ENCODE measurements around the gene MTUS2.

MTUS2 gene

GRCh38 chr13:28889086-28889732, 69.1 kb downstream of the MTUS2 start:
- TF ChIP-seq, protein P1, sequence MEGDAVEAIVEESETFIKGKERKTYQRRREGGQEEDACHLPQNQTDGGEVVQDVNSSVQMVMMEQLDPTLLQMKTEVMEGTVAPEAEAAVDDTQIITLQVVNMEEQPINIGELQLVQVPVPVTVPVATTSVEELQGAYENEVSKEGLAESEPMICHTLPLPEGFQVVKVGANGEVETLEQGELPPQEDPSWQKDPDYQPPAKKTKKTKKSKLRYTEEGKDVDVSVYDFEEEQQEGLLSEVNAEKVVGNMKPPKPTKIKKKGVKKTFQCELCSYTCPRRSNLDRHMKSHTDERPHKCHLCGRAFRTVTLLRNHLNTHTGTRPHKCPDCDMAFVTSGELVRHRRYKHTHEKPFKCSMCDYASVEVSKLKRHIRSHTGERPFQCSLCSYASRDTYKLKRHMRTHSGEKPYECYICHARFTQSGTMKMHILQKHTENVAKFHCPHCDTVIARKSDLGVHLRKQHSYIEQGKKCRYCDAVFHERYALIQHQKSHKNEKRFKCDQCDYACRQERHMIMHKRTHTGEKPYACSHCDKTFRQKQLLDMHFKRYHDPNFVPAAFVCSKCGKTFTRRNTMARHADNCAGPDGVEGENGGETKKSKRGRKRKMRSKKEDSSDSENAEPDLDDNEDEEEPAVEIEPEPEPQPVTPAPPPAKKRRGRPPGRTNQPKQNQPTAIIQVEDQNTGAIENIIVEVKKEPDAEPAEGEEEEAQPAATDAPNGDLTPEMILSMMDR (IDR thresholded peaks at IDR 0.05; ENCODE audit: borderline replicate concordance, insufficient read depth, low read depth, low read length): no peak
- H3K4me3 ChIP-seq (ENCODE audit: low read depth, low read length): no peak overlapping the region

DNA sequence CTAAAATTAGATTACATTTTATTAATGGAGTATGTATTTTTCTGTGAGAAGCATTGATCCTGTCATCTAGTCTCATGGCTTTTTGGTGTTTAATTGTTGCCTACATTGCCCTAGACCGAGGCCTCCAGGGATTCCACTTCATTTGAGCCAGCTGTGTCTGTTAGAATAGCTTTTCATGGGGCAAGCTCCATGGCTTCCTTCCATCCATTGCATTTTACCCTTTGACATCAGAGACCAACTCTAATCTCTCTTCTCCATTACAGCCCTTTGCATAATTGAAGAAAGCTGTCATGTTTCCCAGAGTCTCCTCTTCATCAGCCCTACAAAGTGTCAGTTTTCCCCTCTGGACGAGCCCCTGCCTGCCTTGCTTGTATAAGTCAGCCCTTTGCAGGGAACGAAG, 70.6 kb downstream of the MTUS2 start:
- no peak overlapping the region for H3K4me3 ChIP-seq (ENCODE audit: low read depth, low read length)
- TF ChIP-seq, protein P1 (IDR thresholded peaks at IDR 0.05; ENCODE audit: borderline replicate concordance, insufficient read depth, low read depth, low read length): no peak

GRCh38 chr13:28918030-28918429, 97.9 kb downstream of the MTUS2 start:
- TF ChIP-seq, protein P1 (IDR thresholded peaks at IDR 0.05; ENCODE audit: borderline replicate concordance, insufficient read depth, low read depth, low read length): no peak
- H3K4me3 ChIP-seq (ENCODE audit: low read depth, low read length): no peak overlapping the region

DNA sequence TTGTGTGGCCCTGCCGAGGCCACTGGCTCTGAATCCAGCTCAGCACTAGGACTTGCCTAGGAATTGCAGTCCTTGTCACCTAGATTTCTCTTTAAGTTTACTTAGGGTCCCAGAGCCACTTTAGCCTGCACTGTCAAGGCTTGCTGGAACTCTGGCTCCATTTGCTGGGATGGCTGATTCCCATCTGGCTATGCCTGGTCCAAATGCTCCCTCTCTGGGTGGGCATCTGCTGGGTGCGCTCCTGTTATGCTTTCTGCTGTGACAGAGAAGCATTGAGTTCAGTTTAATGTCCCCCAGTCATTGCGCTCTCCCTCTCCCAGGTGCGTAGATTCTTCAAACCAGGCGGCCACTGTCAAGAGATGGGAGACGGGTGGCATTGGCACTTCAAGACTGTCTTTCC, 102.2 kb downstream of the MTUS2 start:
- TF ChIP-seq, protein P1 (IDR thresholded peaks at IDR 0.05; ENCODE audit: borderline replicate concordance, insufficient read depth, low read depth, low read length): no peak

GRCh38 chr13:28935104-28935503, 115.0 kb downstream of the MTUS2 start:
- TF ChIP-seq, protein P1 (IDR thresholded peaks at IDR 0.05; ENCODE audit: borderline replicate concordance, insufficient read depth, low read depth, low read length): no peak
- no peak overlapping the region for H3K4me3 ChIP-seq (ENCODE audit: low read depth, low read length)

More for the DNA sequence above, 102.2 kb downstream of the MTUS2 start:
- no peak overlapping the region for H3K4me3 ChIP-seq (ENCODE audit: low read depth, low read length)

DNA sequence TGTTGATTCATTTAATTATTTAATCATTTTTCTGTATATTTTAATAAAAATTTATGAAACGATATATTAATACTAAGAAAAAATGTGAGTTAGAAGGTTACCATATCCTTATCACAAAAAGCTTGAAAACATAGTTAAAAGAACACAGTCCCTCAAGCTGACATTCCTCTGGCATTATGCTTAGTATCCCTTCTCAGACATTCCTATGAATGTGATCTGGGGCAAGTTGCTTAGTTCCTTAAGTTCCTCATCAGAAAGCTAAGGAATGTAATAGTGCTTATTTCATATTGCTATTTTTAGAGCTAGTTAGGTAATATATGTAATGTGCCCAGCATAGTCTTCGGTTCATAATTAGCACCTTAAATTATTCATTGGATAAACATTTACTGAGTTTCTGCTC, 122.8 kb downstream of the MTUS2 start:
- TF ChIP-seq, protein P1 (IDR thresholded peaks at IDR 0.05; ENCODE audit: borderline replicate concordance, insufficient read depth, low read depth, low read length): no peak
- no peak overlapping the region for H3K4me3 ChIP-seq (ENCODE audit: low read depth, low read length)

DNA sequence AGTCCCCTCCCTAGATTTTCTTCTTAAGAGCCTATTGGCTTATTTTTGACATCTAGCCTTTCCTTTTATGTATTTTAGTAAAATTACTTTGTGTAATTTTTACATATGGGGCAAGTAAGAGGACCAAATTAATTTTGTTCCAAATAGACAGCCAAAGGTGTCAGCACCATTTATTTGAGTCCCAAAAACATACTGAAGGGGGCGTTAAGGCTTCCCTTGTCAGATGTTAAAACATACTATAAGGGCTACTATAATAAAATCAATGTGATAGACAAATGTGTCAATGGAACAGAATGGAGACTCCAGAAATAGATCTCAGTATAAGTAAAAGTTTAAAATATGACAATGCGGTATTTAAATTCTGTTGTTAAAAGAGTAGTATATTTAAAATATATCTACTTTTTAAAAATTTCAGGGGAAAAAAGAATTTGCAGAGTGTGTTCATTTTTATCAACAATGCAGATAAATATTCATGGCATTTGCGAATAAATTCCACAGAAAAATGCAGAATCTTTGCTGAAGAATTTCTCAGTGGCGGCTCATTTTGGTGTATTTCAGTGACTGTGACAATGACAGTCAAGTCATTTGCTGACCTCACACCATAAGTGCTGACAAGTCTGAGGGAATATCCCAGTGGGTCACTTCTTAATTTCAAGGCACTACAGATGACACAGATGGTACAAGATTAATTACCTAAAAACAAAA, 133.7 kb downstream of the MTUS2 start:
- TF ChIP-seq, protein P1 (IDR thresholded peaks at IDR 0.05; ENCODE audit: borderline replicate concordance, insufficient read depth, low read depth, low read length): no peak
- no peak overlapping the region for H3K4me3 ChIP-seq (ENCODE audit: low read depth, low read length)
